ENCODE results near the gene ASIC1. TPM values are rescaled to one million over a fixed set of nuclear protein-coding genes. Genes with fewer than 3 reads are reported as not detected.

The ASIC1 gene
- total and polyA plus RNA-seq, 2 of the 13 experiments (the other 11 are each of a cell fraction or from before 2014, with no cell fraction given) = 0.44 to 1.5 TPM

DNA sequence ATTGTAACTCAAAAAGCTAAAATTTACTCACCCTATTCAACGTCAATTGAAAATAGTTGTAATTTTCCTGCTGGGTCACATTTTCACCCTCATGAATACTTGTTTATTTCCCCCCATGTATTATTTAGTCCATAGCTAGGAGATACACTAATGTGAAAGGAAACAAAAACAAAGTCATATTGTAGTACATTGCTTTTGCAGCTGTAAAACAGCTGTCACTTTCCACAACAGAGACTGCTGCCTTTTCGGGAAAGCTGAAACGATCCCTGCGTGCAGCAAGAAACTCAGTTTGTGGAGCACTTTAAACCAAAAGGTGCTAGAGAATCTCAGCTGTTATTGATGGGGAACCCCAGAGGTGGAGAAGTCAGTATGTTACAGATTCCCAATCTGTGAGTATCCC, 36.4 kb upstream of the ASIC1 start (continued):
- TF ChIP-seq, protein P1, sequence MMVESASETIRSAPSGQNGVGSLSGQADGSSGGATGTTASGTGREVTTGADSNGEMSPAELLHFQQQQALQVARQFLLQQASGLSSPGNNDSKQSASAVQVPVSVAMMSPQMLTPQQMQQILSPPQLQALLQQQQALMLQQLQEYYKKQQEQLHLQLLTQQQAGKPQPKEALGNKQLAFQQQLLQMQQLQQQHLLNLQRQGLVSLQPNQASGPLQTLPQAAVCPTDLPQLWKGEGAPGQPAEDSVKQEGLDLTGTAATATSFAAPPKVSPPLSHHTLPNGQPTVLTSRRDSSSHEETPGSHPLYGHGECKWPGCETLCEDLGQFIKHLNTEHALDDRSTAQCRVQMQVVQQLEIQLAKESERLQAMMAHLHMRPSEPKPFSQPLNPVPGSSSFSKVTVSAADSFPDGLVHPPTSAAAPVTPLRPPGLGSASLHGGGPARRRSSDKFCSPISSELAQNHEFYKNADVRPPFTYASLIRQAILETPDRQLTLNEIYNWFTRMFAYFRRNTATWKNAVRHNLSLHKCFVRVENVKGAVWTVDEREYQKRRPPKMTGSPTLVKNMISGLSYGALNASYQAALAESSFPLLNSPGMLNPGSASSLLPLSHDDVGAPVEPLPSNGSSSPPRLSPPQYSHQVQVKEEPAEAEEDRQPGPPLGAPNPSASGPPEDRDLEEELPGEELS (CRISPR knock-in tag; IDR thresholded peaks at IDR 0.05) = no peak
- no peak for TF ChIP-seq ZNF564 (CRISPR knock-in tag; IDR thresholded peaks at IDR 0.05)
- no peak for TF ChIP-seq SMYD3 (CRISPR knock-in tag; IDR thresholded peaks at IDR 0.05)
- TF ChIP-seq ZNF383 (CRISPR knock-in tag; IDR thresholded peaks at IDR 0.05; ENCODE audit: borderline replicate concordance) = no peak
- no peak for TF ChIP-seq ZNF143 (CRISPR knock-in tag; IDR thresholded peaks at IDR 0.05)
- no peak for TF ChIP-seq PLRG1 (conservative IDR thresholded peaks at IDR 0.05)
- TF ChIP-seq, protein P2, sequence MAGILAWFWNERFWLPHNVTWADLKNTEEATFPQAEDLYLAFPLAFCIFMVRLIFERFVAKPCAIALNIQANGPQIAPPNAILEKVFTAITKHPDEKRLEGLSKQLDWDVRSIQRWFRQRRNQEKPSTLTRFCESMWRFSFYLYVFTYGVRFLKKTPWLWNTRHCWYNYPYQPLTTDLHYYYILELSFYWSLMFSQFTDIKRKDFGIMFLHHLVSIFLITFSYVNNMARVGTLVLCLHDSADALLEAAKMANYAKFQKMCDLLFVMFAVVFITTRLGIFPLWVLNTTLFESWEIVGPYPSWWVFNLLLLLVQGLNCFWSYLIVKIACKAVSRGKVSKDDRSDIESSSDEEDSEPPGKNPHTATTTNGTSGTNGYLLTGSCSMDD (CRISPR knock-in tag; IDR thresholded peaks at IDR 0.05) = no peak
- TF ChIP-seq, protein P3, sequence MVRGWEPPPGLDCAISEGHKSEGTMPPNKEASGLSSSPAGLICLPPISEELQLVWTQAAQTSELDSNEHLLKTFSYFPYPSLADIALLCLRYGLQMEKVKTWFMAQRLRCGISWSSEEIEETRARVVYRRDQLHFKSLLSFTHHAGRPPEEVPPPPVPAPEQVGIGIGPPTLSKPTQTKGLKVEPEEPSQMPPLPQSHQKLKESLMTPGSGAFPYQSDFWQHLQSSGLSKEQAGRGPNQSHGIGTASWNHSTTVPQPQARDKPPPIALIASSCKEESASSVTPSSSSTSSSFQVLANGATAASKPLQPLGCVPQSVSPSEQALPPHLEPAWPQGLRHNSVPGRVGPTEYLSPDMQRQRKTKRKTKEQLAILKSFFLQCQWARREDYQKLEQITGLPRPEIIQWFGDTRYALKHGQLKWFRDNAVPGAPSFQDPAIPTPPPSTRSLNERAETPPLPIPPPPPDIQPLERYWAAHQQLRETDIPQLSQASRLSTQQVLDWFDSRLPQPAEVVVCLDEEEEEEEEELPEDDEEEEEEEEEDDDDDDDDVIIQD (CRISPR knock-in tag; IDR thresholded peaks at IDR 0.05; ENCODE audit: low read depth) = no peak
- TF ChIP-seq, protein P4, sequence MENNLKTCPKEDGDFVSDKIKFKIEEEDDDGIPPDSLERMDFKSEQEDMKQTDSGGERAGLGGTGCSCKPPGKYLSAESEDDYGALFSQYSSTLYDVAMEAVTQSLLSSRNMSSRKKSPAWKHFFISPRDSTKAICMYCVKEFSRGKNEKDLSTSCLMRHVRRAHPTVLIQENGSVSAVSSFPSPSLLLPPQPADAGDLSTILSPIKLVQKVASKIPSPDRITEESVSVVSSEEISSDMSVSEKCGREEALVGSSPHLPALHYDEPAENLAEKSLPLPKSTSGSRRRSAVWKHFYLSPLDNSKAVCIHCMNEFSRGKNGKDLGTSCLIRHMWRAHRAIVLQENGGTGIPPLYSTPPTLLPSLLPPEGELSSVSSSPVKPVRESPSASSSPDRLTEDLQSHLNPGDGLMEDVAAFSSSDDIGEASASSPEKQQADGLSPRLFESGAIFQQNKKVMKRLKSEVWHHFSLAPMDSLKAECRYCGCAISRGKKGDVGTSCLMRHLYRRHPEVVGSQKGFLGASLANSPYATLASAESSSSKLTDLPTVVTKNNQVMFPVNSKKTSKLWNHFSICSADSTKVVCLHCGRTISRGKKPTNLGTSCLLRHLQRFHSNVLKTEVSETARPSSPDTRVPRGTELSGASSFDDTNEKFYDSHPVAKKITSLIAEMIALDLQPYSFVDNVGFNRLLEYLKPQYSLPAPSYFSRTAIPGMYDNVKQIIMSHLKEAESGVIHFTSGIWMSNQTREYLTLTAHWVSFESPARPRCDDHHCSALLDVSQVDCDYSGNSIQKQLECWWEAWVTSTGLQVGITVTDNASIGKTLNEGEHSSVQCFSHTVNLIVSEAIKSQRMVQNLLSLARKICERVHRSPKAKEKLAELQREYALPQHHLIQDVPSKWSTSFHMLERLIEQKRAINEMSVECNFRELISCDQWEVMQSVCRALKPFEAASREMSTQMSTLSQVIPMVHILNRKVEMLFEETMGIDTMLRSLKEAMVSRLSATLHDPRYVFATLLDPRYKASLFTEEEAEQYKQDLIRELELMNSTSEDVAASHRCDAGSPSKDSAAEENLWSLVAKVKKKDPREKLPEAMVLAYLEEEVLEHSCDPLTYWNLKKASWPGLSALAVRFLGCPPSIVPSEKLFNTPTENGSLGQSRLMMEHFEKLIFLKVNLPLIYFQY (CRISPR knock-in tag; IDR thresholded peaks at IDR 0.05; ENCODE audit: borderline replicate concordance) = no peak
- TF ChIP-seq NR2F2 (IDR thresholded peaks at IDR 0.05; ENCODE audit: borderline replicate concordance, low read depth) = no peak
- no peak for TF ChIP-seq SATB2 (CRISPR knock-in tag; IDR thresholded peaks at IDR 0.05)
- TF ChIP-seq, protein P5, sequence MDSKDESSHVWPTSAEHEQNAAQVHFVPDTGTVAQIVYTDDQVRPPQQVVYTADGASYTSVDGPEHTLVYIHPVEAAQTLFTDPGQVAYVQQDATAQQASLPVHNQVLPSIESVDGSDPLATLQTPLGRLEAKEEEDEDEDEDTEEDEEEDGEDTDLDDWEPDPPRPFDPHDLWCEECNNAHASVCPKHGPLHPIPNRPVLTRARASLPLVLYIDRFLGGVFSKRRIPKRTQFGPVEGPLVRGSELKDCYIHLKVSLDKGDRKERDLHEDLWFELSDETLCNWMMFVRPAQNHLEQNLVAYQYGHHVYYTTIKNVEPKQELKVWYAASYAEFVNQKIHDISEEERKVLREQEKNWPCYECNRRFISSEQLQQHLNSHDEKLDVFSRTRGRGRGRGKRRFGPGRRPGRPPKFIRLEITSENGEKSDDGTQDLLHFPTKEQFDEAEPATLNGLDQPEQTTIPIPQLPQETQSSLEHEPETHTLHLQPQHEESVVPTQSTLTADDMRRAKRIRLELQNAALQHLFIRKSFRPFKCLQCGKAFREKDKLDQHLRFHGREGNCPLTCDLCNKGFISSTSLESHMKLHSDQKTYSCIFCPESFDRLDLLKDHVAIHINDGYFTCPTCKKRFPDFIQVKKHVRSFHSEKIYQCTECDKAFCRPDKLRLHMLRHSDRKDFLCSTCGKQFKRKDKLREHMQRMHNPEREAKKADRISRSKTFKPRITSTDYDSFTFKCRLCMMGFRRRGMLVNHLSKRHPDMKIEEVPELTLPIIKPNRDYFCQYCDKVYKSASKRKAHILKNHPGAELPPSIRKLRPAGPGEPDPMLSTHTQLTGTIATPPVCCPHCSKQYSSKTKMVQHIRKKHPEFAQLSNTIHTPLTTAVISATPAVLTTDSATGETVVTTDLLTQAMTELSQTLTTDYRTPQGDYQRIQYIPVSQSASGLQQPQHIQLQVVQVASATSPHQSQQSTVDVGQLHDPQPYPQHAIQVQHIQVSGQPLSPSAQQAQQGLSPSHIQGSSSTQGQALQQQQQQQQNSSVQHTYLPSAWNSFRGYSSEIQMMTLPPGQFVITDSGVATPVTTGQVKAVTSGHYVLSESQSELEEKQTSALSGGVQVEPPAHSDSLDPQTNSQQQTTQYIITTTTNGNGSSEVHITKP (CRISPR knock-in tag; IDR thresholded peaks at IDR 0.05; ENCODE audit: low read depth) = no peak
- no peak for TF ChIP-seq RARA (CRISPR knock-in tag; IDR thresholded peaks at IDR 0.05)
- TF ChIP-seq, protein P6, sequence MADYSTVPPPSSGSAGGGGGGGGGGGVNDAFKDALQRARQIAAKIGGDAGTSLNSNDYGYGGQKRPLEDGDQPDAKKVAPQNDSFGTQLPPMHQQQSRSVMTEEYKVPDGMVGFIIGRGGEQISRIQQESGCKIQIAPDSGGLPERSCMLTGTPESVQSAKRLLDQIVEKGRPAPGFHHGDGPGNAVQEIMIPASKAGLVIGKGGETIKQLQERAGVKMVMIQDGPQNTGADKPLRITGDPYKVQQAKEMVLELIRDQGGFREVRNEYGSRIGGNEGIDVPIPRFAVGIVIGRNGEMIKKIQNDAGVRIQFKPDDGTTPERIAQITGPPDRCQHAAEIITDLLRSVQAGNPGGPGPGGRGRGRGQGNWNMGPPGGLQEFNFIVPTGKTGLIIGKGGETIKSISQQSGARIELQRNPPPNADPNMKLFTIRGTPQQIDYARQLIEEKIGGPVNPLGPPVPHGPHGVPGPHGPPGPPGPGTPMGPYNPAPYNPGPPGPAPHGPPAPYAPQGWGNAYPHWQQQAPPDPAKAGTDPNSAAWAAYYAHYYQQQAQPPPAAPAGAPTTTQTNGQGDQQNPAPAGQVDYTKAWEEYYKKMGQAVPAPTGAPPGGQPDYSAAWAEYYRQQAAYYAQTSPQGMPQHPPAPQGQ (CRISPR knock-in tag; IDR thresholded peaks at IDR 0.05; ENCODE audit: borderline replicate concordance) = no peak

Measured in HepG2 (cell line).